Measurements from ENCODE around the gene RHOBTB3.
"Not testable (repeated sequence)": the region's sequence is repeated elsewhere in the genome, so short reads cannot be mapped to it uniquely, and the experiment has no call there.

RHOBTB3 gene

GRCh38 chr5:95835682-95836385 is 104.7 kb downstream of the RHOBTB3 start:
- H3K27ac ChIP-seq, result no peak overlapping the region

GRCh38 chr5:95836544-95836943 is 105.4 kb downstream of the RHOBTB3 start:
- TF ChIP-seq CTCF (conservative IDR thresholded peaks at IDR 0.05), result no peak

More at GRCh38 chr5:95835682-95836385, 104.7 kb downstream of the RHOBTB3 start:
- no peak for TF ChIP-seq CTCF (conservative IDR thresholded peaks at IDR 0.05)

GRCh38 chr5:95836971-95837370 is 105.8 kb downstream of the RHOBTB3 start:
- not testable (repeated sequence) for H3K27ac ChIP-seq

More at GRCh38 chr5:95836544-95836943, 105.4 kb downstream of the RHOBTB3 start:
- no peak overlapping the region for H3K27ac ChIP-seq

GRCh38 chr5:95837492-95837891 is 106.4 kb downstream of the RHOBTB3 start:
- TF ChIP-seq CTCF (conservative IDR thresholded peaks at IDR 0.05), result no peak
- no peak overlapping the region for H3K27ac ChIP-seq

GRCh38 chr5:95838001-95838520 is 106.9 kb downstream of the RHOBTB3 start:
- no peak for TF ChIP-seq CTCF (conservative IDR thresholded peaks at IDR 0.05)
- H3K27ac ChIP-seq, result no peak overlapping the region

GRCh38 chr5:95838556-95838955 is 107.4 kb downstream of the RHOBTB3 start:
- no peak for TF ChIP-seq CTCF (conservative IDR thresholded peaks at IDR 0.05)
- H3K27ac ChIP-seq, result no peak overlapping the region

GRCh38 chr5:95839658-95840057 is 108.5 kb downstream of the RHOBTB3 start:
- H3K27ac ChIP-seq, result no peak overlapping the region
- TF ChIP-seq CTCF (conservative IDR thresholded peaks at IDR 0.05), result no peak
